ENCODE results near the gene PROX2.

DNA sequence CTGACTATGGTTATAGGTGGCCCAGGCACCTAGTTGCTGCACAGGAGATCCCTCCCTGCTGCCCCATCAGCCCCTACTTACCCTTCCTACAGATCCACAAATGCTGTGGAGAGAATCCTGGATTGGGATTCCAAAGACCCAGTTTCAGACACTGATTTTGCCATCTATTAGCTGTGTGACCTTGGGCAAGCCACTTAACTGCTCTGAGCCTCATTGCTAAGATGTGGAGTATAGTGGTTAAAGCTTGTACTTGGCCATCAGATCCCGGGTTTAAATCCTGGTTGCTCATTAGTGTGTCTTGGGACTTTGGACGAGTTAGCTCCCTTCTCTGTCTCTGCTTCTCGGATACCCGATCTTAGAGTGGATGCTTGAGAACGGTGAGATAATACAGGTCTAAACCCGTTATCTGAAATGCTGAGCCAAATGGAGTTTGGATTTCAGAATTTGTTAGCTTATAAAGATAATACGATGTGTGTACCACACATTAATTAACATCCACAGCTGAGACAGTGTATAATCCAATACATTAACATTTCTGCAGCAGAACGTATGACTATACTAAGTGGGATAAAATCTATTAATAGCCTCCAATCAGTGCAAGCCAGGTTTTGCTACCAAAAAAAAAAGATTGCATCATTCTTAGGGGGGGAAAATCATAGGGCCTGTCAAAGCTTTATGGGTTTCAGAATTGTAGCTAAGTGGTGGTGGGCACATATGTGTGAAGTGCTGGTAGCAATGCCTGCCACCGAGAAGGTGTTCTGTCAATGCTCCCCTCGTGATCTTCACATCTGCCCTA, 16.0 kb downstream of the PROX2 start:
- TF ChIP-seq, protein P1, sequence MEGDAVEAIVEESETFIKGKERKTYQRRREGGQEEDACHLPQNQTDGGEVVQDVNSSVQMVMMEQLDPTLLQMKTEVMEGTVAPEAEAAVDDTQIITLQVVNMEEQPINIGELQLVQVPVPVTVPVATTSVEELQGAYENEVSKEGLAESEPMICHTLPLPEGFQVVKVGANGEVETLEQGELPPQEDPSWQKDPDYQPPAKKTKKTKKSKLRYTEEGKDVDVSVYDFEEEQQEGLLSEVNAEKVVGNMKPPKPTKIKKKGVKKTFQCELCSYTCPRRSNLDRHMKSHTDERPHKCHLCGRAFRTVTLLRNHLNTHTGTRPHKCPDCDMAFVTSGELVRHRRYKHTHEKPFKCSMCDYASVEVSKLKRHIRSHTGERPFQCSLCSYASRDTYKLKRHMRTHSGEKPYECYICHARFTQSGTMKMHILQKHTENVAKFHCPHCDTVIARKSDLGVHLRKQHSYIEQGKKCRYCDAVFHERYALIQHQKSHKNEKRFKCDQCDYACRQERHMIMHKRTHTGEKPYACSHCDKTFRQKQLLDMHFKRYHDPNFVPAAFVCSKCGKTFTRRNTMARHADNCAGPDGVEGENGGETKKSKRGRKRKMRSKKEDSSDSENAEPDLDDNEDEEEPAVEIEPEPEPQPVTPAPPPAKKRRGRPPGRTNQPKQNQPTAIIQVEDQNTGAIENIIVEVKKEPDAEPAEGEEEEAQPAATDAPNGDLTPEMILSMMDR (IDR thresholded peaks at IDR 0.05; ENCODE audit: insufficient read depth, low read length), result no peak
- TF ChIP-seq POLR2AphosphoS5 (IDR thresholded peaks at IDR 0.05; ENCODE audit: low read depth), result no peak

Data from HL-60 (cell line).